WERI-Rb-1 (cell line): ENCODE data around the gene EBF4.
"Not testable (repeated sequence)": the region's sequence is repeated elsewhere in the genome, so short reads cannot be mapped to it uniquely, and the experiment has no call there.

ENCODE experiments used
- DNase-seq: peaks from one replicate; pipeline ENCODE4 v3.0.0-alpha.2; 2020
- H3K27ac ChIP-seq: fragments of 250-450 bp; sonication (Bioruptor Pico); 2 replicates; pipeline ENCODE4 v1.5.1; 2020; ENCODE audit warnings: mild to moderate bottlenecking, moderate library complexity
- H3K27me3 ChIP-seq: fragments of 250-450 bp; sonication (Bioruptor Pico); 2 replicates; pipeline ENCODE4 v1.5.1; 2021; ENCODE audit warnings: mild to moderate bottlenecking, low read depth, moderate library complexity; ENCODE audit not compliant: insufficient read depth, severe bottlenecking
- H3K36me3 ChIP-seq: fragments of 250-450 bp; sonication (Bioruptor Pico); 2 replicates; pipeline ENCODE4 v1.5.1; 2020; ENCODE audit warnings: mild to moderate bottlenecking, moderate library complexity
- H3K4me3 ChIP-seq: 2 replicates; pipeline ENCODE4 v1.5.1; 2011; ENCODE audit warnings: low read depth, mild to moderate bottlenecking, control low read depth, low read length
- H3K9me3 ChIP-seq: fragments of 250-450 bp; sonication (Bioruptor Pico); 2 replicates; pipeline ENCODE4 v1.5.1; 2021; ENCODE audit warnings: mild to moderate bottlenecking, moderate library complexity; ENCODE audit not compliant: severe bottlenecking
- TF ChIP-seq, protein P1 (sequence below): IDR thresholded peaks from 2 replicates; pipeline ENCODE4 v1.5.1; 2011; ENCODE audit warnings: low read depth, mild to moderate bottlenecking, control low read depth, inconsistent platforms, low read length

Gene EBF4

DNA sequence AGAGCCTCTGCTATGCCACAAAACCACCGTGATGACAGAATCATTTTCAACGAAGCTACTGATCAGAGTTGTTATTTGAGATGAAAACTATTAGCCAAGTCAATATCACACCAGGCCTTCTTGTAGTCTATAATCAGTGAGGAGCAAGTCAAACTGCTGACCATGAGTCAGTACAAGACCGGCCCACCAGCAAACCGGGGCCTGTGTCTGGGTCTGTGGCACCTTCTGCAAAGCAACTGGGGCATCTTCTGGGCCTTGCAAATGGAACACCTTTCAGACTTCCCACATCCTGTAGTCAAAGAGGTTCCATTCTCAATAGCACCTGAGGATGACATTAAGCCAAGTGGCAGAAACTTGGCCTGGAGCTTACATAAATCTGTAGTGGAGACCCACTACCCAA, 69.3 kb downstream of the EBF4 start:
- Histone ChIP-seq H3K4me3 (no peak overlapping the region), H3K9me3 (no peaks in the 10 kb centered on the region), H3K27ac (no peak overlapping the region), H3K27me3 (no peaks in the 10 kb centered on the region), H3K36me3 (no peaks in the 10 kb centered on the region)
- TF ChIP-seq, protein P1, sequence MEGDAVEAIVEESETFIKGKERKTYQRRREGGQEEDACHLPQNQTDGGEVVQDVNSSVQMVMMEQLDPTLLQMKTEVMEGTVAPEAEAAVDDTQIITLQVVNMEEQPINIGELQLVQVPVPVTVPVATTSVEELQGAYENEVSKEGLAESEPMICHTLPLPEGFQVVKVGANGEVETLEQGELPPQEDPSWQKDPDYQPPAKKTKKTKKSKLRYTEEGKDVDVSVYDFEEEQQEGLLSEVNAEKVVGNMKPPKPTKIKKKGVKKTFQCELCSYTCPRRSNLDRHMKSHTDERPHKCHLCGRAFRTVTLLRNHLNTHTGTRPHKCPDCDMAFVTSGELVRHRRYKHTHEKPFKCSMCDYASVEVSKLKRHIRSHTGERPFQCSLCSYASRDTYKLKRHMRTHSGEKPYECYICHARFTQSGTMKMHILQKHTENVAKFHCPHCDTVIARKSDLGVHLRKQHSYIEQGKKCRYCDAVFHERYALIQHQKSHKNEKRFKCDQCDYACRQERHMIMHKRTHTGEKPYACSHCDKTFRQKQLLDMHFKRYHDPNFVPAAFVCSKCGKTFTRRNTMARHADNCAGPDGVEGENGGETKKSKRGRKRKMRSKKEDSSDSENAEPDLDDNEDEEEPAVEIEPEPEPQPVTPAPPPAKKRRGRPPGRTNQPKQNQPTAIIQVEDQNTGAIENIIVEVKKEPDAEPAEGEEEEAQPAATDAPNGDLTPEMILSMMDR = no peak
- DNase-seq = no peak

DNA sequence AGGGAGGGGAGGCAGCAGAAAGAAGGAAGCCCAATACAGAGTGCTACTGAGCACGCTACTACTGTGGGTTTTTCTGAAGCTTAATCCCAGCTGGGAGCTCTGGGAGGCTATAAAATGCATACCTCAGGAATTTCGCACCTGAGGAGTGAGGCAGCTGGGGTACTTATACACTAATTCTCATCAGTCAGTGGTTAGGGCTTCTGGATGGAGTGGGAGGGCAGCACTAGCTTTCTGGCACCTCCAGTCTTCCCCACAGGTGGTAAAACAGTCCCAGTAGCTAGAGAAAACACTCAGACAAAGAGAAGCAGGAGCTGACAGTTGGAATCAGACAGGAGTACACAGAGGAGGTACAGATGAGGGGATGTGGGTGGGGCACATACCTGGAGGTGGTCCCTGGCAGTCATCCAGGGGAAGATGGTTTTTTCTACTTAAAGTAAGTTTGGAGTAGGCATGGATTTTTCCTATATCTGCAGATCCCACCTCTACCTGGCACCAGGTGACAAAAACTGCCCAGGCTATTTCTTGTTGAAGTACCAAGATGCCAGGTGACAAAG, 70.1 kb downstream of the EBF4 start:
- Histone ChIP-seq H3K27me3 (no peaks in the 10 kb centered on the region), H3K36me3 (no peaks in the 10 kb centered on the region), H3K4me3 (no peak overlapping the region), H3K9me3 (no peaks in the 10 kb centered on the region), H3K27ac (no peak overlapping the region)
- no peak for DNase-seq
- TF ChIP-seq, protein P1 = no peak

DNA sequence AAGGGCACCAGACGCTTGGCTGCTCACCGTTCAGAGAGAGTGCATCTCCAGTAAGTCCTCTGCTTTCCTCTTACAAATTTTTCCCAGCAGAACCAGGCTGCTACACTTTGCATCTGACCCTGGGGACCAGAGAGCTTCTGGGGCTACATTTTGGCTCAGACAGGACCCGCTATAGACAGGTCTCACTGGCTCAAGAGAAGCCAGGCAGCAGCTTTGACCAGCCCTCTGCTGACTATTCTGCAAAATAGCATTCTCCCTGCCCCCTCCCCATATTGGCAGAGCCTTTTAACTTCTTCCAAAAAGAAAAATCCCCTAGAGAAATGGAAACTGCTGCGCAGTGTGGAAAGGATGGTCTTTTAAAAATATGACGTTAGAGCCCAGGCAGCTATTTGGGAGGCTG, 70.6 kb downstream of the EBF4 start:
- DNase-seq = no peak
- H3K27me3 ChIP-seq = no peaks in the 10 kb centered on the region

DNA sequence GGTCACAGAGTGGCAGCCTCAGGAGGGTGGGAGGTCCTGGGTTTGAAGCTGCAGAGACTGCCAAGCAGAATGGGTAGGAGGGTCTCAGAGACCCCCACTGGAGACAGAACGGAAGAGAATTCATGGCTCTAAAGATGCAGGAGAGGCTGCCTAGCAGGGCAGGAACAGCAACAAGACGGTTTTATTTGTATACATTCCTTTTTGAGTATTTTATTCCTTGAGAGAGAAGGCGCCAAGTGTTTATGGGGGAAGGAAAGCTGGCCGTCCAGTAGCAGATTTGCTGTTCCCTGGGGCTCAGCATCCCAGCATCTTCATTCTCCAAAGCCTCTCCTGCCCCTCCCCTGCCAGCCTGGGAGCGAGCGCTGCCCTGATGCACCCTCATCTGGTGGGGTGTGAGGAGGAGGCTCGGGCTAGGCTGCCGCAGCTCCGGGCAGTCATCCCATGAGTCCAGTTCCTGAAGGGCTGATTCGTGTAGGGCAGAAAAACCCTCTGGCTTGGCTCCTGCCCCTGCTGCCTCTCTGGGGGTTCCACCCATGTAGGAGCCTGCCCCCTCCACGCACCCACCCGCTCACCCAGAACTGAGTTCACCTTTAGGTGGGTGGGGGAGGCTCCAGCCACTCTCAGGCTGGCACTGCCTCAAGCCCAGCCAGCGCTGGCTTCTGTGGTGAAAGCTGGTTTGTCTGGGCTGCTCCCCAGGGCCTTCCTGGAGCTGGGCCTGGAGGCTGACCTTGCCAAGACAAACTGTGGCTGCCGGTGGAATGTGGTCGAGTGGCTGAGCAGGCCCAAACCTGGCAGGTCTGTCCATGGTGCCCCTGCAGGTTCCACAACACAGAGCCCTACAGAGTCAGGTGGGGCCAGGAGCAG, 75.4 kb downstream of the EBF4 start:
- H3K27ac ChIP-seq = no peak overlapping the region
- no peaks in the 10 kb centered on the region for H3K9me3 ChIP-seq
- TF ChIP-seq, protein P1 = no peak
- DNase-seq = no peak
- H3K36me3 ChIP-seq = no peaks in the 10 kb centered on the region
- no peaks in the 10 kb centered on the region for H3K27me3 ChIP-seq
- H3K4me3 ChIP-seq = no peak overlapping the region

More for the DNA sequence above, 70.6 kb downstream of the EBF4 start:
- H3K9me3 ChIP-seq = no peaks in the 10 kb centered on the region
- no peak overlapping the region for H3K27ac ChIP-seq
- no peaks in the 10 kb centered on the region for H3K36me3 ChIP-seq
- TF ChIP-seq, protein P1 = no peak
- no peak overlapping the region for H3K4me3 ChIP-seq

DNA sequence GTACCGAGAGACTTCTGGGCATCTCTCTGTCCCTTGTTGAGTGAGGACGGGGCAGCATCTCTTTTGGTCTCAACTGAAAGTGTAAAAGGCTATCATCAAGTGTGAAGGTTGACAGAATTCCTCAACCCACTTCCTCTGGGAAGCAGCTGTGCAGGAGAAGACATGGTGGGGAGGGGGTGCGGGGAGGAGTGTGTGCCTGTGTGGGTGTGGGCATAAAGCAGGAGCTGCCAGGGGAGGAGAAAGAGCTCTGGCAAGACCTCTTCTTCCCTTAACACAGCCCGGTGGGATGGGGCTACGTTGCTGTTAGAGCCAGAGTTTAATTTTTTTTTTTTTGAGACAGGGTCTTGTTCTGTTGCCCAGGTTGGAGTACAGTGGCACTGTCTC, 76.0 kb downstream of the EBF4 start:
- H3K27ac ChIP-seq = no peak overlapping the region
- H3K9me3 ChIP-seq = no peaks in the 10 kb centered on the region
- no peaks in the 10 kb centered on the region for H3K27me3 ChIP-seq
- TF ChIP-seq, protein P1 = no peak
- H3K36me3 ChIP-seq = no peaks in the 10 kb centered on the region
- no peak for DNase-seq
- no peak overlapping the region for H3K4me3 ChIP-seq

DNA sequence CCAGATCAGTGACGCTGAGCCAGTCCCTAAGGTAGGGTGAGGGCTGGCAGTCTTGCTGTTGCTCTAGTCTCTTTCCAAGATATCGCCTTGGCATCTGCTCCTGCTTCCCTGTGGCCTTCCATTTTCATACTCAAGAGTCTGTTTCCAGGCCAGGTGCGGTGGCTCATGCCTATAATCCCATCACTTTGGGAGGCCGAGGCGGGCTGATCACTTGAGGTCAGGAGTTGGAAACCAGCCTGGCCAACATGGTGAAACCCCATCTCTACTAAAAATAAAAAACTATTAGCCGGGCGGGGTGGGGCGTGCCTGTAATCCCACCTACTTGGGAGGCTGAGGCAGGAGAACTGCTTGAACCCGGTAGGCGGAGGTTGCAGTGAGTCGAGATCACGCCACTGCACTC, 77.5 kb downstream of the EBF4 start:
- H3K9me3 ChIP-seq, H3K36me3 ChIP-seq, H3K27ac ChIP-seq, H3K27me3 ChIP-seq, DNase-seq, H3K4me3 ChIP-seq: not testable (repeated sequence)
